HepG2 (cell line): ENCODE measurements around the gene SLC23A2. TPM values are rescaled to one million over a fixed set of nuclear protein-coding genes. Genes with fewer than 3 reads are reported as not detected.

Experiments used
- ATF5 ChIP-seq: sonication (generic); formaldehyde crosslinking; IDR thresholded peaks from 2 replicates; pipeline ENCODE4 v1.4.0; 2020; ENCODE audit warnings: mild to moderate bottlenecking, low read depth, missing genetic modification reagents
- ATF7-NPFF ChIP-seq: sonication (generic); formaldehyde crosslinking; IDR thresholded peaks from 2 replicates; pipeline ENCODE4 v1.8.1; 2023; ENCODE audit warnings: mild to moderate bottlenecking, low read depth, missing genetic modification reagents, moderate library complexity
- FOXA1 ChIP-seq, 2 experiments: fragments of 450-650 bp in 1 of 2; sonication (generic) in 1 of 2; formaldehyde crosslinking in 1 of 2; IDR thresholded peaks; 2 replicates each; pipeline versions ENCODE4 v1.4.0 to v1.6.1; 2016 to 2020; ENCODE audit warnings: missing genetic modification reagents in 1 of 2
- HDAC2 ChIP-seq: sonication (generic); formaldehyde crosslinking; IDR thresholded peaks from 2 replicates; pipeline ENCODE4 v1.4.0; 2020; ENCODE audit warnings: missing genetic modification reagents
- MAF1 ChIP-seq: sonication (generic); formaldehyde crosslinking; IDR thresholded peaks from 2 replicates; pipeline ENCODE4 v1.5.0; 2020; ENCODE audit warnings: missing genetic modification reagents, borderline replicate concordance
- MEF2D ChIP-seq: sonication (generic); formaldehyde crosslinking; IDR thresholded peaks from 2 replicates; pipeline ENCODE4 v1.5.1; 2020; ENCODE audit warnings: mild to moderate bottlenecking, missing genetic modification reagents
- PBX2 ChIP-seq: IDR thresholded peaks from 2 replicates; pipeline ENCODE4 v1.6.1; 2016; ENCODE audit warnings: control low read depth
- SETDB1 ChIP-seq: sonication (generic); formaldehyde crosslinking; IDR thresholded peaks from 2 replicates; pipeline ENCODE4 v1.5.1; 2020; ENCODE audit warnings: missing genetic modification reagents, mild to moderate bottlenecking, borderline replicate concordance
- SOX6 ChIP-seq, 2 experiments: fragments of 450-650 bp in 1 of 2; sonication (generic) in 1 of 2; formaldehyde crosslinking in 1 of 2; IDR thresholded peaks; 2 replicates each; pipeline versions ENCODE4 v1.4.0 to v1.6.1; 2017 to 2020; ENCODE audit warnings: antibody characterized with exemption in 1 of 2, mild to moderate bottlenecking in 1 of 2, missing genetic modification reagents in 1 of 2
- ZFAT ChIP-seq: sonication (generic); formaldehyde crosslinking; conservative IDR thresholded peaks from 2 replicates; pipeline ENCODE4 v1.8.1; 2023; ENCODE audit warnings: missing genetic modification reagents, inconsistent platforms
- ZNF407 ChIP-seq: sonication (generic); formaldehyde crosslinking; IDR thresholded peaks from one replicate; pipeline ENCODE4 v1.5.1; 2020; ENCODE audit warnings: mild to moderate bottlenecking, missing genetic modification reagents; ENCODE audit errors: not compliant biosample characterization
- ZNF570 ChIP-seq: sonication (generic); formaldehyde crosslinking; IDR thresholded peaks from 2 replicates; pipeline ENCODE4 v1.4.0; 2020; ENCODE audit warnings: mild to moderate bottlenecking, missing genetic modification reagents, borderline replicate concordance
- ZNF615 ChIP-seq: sonication (generic); formaldehyde crosslinking; IDR thresholded peaks from 2 replicates; pipeline ENCODE4 v1.5.0; 2020; ENCODE audit warnings: mild to moderate bottlenecking, missing genetic modification reagents, borderline replicate concordance
- polyA plus RNA-seq, 8 experiments: library from polyadenylated mRNA; depleted of rRNA in 3 of 8; stranded (reverse) in 7 of 8; unstranded in 1 of 8; fragments of >200 nt; fragmentation: Illumina TruSeq in 4 of 8; extraction: Trizol in 4 of 8; gene quantifications; 2 replicates each; pipeline versions ENCODE4 v1.2.1 to v1.2.3, GENCODE V29; 2011 to 2016; ENCODE audit warnings: low read depth in 4 of 8, missing spikeins in 1 of 8, mixed read lengths in 1 of 8; ENCODE audit not compliant: insufficient read depth in 1 of 8
- total RNA-seq, 5 experiments: library from RNA; depleted of rRNA; stranded (reverse); fragments of >200 nt; fragmentation: Illumina TruSeq; extraction: Trizol; gene quantifications; 2 replicates each; pipeline ENCODE4 v1.2.3, GENCODE V29; 2016; ENCODE audit warnings: low read depth in 1 of 5

SLC23A2 gene
- total and polyA plus RNA-seq, 2 of the 13 experiments (the other 11 are each of a cell fraction or from before 2014, with no cell fraction given), result 42.2 to 51.2 TPM

GRCh38 chr20:5000263-5001173 is 792 bp downstream of the SLC23A2 start (continued):
- TF ChIP-seq PBX2 (CRISPR knock-in tag) (peak; percentile 80), ATF5 (CRISPR knock-in tag) (0 out of 2 replicates have a peak, but pooled peaks have one; percentile 40), HDAC2 (CRISPR knock-in tag) (peak; percentile 77), ZNF407 (CRISPR knock-in tag) (no peak), FOXA1 (IDR thresholded peaks at IDR 0.05) (no peak), FOXA1 (CRISPR knock-in tag; IDR thresholded peaks at IDR 0.05) (no peak), ATF7-NPFF (CRISPR knock-in tag) (peak; percentile 57), MEF2D (CRISPR knock-in tag) (no peak), SETDB1 (CRISPR knock-in tag) (no peak), SOX6 (IDR thresholded peaks at IDR 0.05) (no peak), SOX6 (CRISPR knock-in tag; IDR thresholded peaks at IDR 0.05) (peak; percentile 58), ZFAT (no peak), ZNF570 (CRISPR knock-in tag) (no peak), MAF1 (CRISPR knock-in tag) (no peak), ZNF615 (CRISPR knock-in tag) (no peak)
